Right cardiac atrium (tissue), 5 donors: ENCODE results near the gene NOTCH3. TPM values are rescaled to one million over a fixed set of nuclear protein-coding genes. Genes with fewer than 3 reads are reported as not detected.

Source experiments
- ATAC-seq, 2 donors: fragments of 200-7000 bp; cut with Tn5 transposase; one replicate each; pipeline versions ENCODE4 v1.8.0 to v1.9.1; 2020; ENCODE audit warnings: moderate library complexity in 2 of 2, mild to moderate bottlenecking in 1 of 2
- DNase-seq, 3 donors: peaks; one replicate each; pipeline ENCODE4 v3.0.0-alpha.2; 2020
- H3K27ac ChIP-seq: one replicate; pipeline ENCODE4 v1.5.1; 2013; ENCODE audit warnings: mild to moderate bottlenecking, low read length, control low read depth, moderate library complexity
- H3K27me3 ChIP-seq: one replicate; pipeline ENCODE4 v1.6.1; 2013; ENCODE audit not compliant: control insufficient read depth, insufficient read depth
- H3K4me1 ChIP-seq: one replicate; pipeline ENCODE4 v1.6.1; 2013; ENCODE audit warnings: low read length; ENCODE audit not compliant: control insufficient read depth, insufficient read depth
- H3K4me3 ChIP-seq: one replicate; pipeline ENCODE4 v1.5.1; 2013; ENCODE audit warnings: low read length, control low read depth
- H3K9me3 ChIP-seq: one replicate; pipeline ENCODE4 v1.6.1; 2013; ENCODE audit warnings: low read length; ENCODE audit not compliant: control insufficient read depth
- WGBS: extraction: QIAGEN DNeasy Blood & Tissue Kit; methylation state at CpG from one replicate; pipeline ENCODE4 v1.1.7; 2013; 5-methylcytosine and 5-hydroxymethylcytosine counted together
- intact Hi-C, 4 donors: fragments of 100-400 bp; cut with DNase I; formaldehyde crosslinking; loops; one replicate each; pipeline versions ENCODE4 v1.11.0 to v1.14.0; 2022 to 2023
- polyA plus RNA-seq: library from polyadenylated mRNA; stranded (reverse); fragments of 200-250 nt; gene quantifications from one replicate; pipeline ENCODE4 v1.2.3, GENCODE V29; 2013
- total RNA-seq, 4 donors: library from RNA; stranded (reverse); fragmentation: NEBNext Ultra II Directional; extraction: Animal tissue kit (Norgen Biotek cat#: 25700); gene quantifications; one replicate each; pipeline ENCODE4 v1.2.1, GENCODE V29; 2021
- donor health status: healthy with polysubstance abuse.
- donor health status: DM: no; HTN: yes; CAD: no.
- donor health status: DM: no; HTN: no; CAD: no.
- donor health status: DM: no; HTN: yes; CAD: no; lungs with severe emphysema.
- donor health status: DM: yes; HTN: yes; CAD: no.

NOTCH3 gene
- total and polyA plus RNA-seq, 5 donors: 10.9 to 22.1 (median 15.1) TPM

DNA sequence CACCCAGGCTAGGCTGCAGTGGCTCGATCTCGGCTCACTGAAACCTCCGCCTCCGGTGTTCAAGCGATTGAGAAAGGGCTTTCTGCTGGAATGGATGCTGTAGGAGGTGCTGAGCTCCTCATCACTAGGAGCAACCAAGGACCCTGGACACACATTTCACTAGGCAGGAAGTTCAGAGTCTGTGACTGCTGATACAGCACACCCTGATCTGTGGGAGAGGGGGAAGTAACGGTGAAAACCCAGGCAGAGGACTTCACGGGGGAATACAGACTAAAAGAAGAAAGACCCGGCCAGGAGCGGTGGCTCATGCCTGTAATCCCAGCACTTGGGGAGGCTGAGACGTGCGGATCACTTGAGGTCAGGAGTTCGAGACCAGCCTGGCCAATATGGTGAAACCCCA is 11.9 kb upstream of the NOTCH3 start:
- ATAC-seq (no peak), DNase-seq (no peak)
- no peaks in the 10 kb centered on the region for H3K4me1 ChIP-seq
- H3K27me3 ChIP-seq: no peaks in the 10 kb centered on the region
- no peaks in the 10 kb centered on the region for H3K9me3 ChIP-seq
- H3K4me3 ChIP-seq: no peak overlapping the region
- intact Hi-C loops: no loop called here
- 93% methylated on average over 12 of the region's 12 CpGs for WGBS
- no peak overlapping the region for H3K27ac ChIP-seq

DNA sequence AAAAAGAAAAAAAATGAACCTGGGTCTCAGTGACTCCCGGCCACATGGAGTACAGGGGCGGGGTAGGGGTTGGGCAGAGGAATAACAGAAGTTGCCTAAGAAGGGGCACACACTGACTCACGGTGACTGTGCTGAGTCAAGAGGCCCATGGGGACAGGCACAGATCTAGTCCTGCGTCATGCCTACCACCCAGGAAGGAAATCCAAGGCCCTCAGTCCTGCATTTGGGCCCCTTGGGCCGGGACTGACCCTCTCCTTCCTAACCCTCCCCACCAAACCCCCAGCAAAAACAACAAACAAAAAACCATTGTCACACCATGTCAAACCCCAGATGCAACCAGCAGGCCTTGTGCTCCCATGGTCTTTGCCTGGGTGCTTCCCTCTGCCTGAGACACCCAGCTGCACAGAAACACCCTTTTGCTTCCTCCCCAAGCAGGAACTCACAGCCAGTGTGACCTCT is 9.6 kb upstream of the NOTCH3 start:
- no peaks in the 10 kb centered on the region for H3K27me3 ChIP-seq
- no peak overlapping the region for H3K4me3 ChIP-seq
- H3K27ac ChIP-seq: peak overlapping the region; percentile 59
- H3K4me1 ChIP-seq: no peaks in the 10 kb centered on the region
- DNase-seq (peak; percentile 57 to 72 (median 64)), ATAC-seq (peak; percentile 64 to 86)
- intact Hi-C loops: no loop called here
- no peaks in the 10 kb centered on the region for H3K9me3 ChIP-seq
- 58% methylated on average over 5 of the region's 5 CpGs for WGBS

DNA sequence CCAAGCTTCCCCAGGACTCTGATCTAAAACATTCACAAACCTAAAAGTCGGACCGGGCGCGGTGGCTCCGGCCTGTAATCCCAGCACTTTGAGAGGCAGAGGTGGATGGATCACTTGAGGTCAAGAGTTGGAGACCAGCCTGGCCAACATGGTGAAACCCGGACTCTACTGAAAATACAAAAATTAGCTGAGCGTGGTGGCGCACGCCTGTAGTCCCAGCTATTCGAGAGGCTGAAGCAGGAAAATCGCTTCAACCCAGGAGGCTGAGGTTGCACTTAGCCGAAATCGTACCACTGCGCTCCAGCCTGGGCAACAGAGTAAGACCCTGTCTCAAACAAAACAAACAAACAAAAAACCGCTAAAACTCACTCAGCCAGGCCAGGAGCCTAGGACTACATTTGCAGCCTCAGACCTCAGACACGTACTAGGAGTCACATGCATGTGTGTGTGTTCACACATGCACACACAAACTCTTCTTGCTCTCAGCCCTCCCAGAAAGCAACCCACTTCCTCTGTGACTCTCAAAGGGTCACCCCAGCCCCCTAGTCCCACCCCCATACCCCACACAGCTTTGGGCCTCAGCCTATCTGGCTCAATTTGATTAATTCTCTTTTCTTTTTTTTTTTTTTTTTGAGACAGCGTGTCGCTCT is 704 bp upstream of the NOTCH3 start:
- ATAC-seq: no peak
- H3K27me3 ChIP-seq: no peaks in the 10 kb centered on the region

DNA sequence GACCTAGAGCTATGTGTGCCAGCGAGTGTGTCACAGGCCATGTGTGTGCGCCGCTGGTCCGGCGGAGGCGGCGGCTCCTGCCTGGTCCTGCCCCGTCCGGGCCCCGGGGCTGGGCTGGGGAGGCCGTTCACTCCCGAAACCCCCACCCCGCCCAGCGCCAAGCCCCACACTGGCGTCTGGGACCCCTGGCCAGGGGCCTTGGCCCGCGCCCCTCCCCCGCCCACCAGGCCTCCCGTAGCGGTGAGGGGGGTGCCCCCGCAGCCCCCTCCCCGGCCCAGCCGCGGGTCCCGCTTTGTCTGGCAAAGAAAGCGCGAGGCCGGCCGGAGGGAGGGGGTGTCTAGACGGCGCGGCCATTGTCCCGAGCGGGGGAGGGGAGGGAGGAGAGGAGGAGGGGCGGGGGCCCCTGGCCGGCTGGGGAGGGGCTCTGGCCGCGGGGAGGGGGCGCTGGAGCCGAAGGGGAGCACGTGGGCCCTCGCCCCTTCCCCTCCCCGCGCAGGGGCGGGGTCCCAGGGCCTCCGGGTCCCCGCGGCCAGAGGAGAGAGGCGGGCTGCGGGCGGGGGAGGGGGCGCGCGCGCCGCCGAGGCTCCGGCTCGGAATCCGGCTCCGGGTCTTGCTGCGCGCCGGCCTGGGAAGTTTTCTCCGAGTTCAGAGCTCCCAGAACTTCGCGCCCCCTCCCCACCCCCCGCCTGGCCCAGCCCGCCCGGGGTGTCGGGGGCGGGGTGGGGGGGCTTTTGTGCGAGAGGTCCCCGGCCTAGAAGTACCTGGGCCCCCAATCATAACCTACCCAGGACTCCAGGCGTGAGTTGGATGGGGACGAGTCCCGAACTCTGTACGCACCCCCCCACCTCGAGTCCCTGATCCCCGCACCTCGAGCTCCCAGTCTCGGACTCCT is 888 bp downstream of the NOTCH3 start:
- Histone ChIP-seq H3K4me1 (no peaks in the 10 kb centered on the region), H3K4me3 (peak overlapping the region; percentile 78), H3K27me3 (no peaks in the 10 kb centered on the region), H3K27ac (peak overlapping the region; percentile 70), H3K9me3 (no peaks in the 10 kb centered on the region)
- peak in 2 of 3 donors; percentile 67 to 78 for DNase-seq
- intact Hi-C loops: no loop called here
- peak; percentile 6 to 12 for ATAC-seq
- WGBS: 5% methylated on average over 77 of the region's 82 CpGs

More for the DNA sequence above, 704 bp upstream of the NOTCH3 start:
- H3K27ac ChIP-seq: no peak overlapping the region
- no peaks in the 10 kb centered on the region for H3K9me3 ChIP-seq
- 92% methylated on average over 18 of the region's 18 CpGs for WGBS
- H3K4me3 ChIP-seq: no peak overlapping the region
- intact Hi-C loops: no loop called here
- no peaks in the 10 kb centered on the region for H3K4me1 ChIP-seq
- DNase-seq: no peak

DNA sequence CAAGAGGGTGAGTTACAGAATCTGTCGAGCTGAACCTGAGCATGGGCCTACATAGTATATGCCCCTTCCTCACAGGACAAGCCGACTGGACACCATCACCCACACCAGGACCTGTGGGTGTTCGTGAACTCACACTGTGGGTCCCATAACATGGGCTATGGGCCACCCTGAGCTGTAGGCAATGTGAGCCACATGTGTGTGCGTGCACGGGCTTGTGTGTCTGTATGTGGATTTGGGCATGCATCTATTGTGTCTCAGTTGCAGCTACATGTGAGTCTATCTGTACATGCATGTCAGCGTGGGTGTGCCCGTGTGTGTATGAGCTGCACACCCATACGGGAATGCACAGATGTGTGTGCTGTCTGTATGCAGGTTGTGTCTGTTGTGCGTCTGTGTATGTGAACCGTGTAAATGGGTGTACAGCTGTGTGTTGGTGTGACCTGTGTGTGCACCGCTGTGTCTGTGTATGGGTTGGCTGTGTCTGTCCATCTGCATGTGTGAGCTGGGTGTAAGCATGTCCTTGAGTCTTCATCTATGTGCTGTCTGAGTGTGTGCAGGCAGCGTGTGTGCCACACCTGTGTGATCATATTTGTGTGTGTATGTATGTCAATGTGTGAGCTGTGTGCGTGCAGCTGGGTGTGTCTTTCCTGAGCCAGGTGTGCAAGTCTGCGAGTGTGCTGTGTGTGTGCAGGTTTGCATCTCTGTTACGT is 1.7 kb downstream of the NOTCH3 start:
- Histone ChIP-seq H3K9me3 (no peaks in the 10 kb centered on the region), H3K4me3 (peak overlapping the region; percentile 78), H3K4me1 (no peaks in the 10 kb centered on the region), H3K27ac (no peak overlapping the region), H3K27me3 (no peaks in the 10 kb centered on the region)
- WGBS: 70% methylated on average over 15 of the region's 15 CpGs
- DNase-seq: no peak
- intact Hi-C loops: no loop called here
- no peak for ATAC-seq

DNA sequence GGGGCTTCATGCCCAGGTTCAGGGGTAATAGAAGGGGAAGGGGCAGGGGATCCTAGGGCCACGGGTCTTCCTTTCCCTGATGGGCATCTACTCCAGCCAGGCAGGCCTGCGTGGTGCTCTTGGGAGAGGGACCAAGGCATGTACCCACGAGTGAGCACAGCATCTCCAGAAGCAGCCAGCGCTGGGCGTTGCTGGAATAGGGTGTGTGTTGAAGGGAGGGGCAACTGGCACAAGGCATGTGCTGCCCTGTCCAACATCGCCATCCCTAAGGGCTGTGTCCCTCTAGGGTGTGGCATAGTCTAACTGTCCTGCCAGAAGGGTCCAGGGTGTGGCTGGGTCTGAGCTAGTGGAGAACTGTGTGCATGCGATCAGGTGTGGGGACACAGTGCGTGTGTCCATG is 2.9 kb downstream of the NOTCH3 start:
- intact Hi-C loops: no loop called here
- peak in 2 of 3 donors; percentile 59 to 70 for DNase-seq
- no peaks in the 10 kb centered on the region for H3K27me3 ChIP-seq
- ATAC-seq: no peak
- no peak overlapping the region for H3K4me3 ChIP-seq
- no peak overlapping the region for H3K27ac ChIP-seq
- H3K4me1 ChIP-seq: no peaks in the 10 kb centered on the region
- WGBS: 34% methylated on average over 8 of the region's 8 CpGs
- H3K9me3 ChIP-seq: no peaks in the 10 kb centered on the region

DNA sequence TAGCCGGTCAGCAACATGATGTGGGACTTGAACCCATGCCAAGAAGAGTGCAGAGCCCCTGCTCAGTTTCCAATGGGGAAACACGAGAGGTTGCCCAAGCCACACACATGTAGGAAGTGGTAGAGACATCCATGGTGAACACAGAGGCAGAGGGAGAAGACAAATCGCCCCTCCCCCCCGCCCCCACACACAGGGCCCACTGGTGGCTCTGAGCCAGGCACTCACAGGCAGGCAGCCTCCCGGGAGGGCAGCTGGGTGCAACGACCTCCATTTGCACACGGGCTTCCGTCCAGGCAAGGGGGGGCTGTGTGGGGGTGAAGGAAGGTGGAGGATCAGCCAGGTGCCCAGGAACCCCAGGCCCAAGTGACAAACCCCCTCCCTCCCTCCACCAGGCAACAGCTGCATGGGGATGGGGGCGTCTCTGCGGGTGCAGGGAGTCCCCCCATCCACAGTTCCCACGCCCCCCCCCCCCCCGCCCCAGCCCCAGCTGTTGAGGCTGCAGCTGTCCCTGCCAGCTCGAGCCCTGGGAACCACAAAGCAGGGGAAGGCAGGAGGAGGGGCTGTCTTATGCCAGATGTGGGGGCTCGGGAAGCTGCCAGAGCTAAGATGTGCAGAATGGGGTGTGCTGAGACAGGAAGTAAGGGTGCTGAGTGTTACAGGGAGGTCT is 3.4 kb downstream of the NOTCH3 start:
- no peaks in the 10 kb centered on the region for H3K27me3 ChIP-seq
- H3K27ac ChIP-seq: no peak overlapping the region
- H3K4me1 ChIP-seq: no peaks in the 10 kb centered on the region
- H3K9me3 ChIP-seq: no peaks in the 10 kb centered on the region
- intact Hi-C loops: no loop called here
- WGBS: 20% methylated on average over 14 of the region's 14 CpGs
- ATAC-seq: no peak
- H3K4me3 ChIP-seq: no peak overlapping the region
- peak in 2 of 3 donors; percentile 63 to 69 for DNase-seq

DNA sequence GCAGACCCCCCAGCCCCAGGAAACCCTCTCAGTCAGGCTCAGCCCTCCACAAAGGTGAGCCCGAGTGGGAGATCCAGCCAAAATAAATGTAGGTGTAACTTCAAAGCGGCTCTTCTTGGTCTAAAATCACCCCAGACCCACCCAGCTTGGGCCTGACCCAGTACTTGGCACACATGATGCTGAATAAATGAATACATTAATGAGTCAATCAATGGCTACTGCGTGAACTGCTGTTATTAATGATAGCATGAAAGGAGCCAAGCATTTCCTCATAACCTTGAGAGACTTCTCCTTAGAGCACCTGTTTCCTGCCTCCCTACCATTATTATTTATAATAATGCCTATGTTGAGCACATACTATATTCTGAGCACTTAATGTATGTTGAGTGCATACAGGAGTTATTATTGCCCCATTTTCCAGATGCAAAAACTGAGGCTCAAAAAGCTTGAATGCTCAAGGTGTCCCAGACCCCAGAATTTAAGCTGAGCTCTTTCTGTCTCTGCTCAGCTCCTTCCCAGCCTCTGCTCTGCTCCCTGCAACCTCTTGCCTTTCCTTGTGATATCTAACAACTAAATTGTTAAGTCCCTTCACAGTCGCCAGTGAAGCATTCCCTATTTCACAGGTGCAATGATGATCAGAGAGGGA is 4.3 kb downstream of the NOTCH3 start:
- DNase-seq (no peak), ATAC-seq (no peak)
- 59% methylated on average over 4 of the region's 4 CpGs for WGBS
- no peaks in the 10 kb centered on the region for H3K4me1 ChIP-seq
- H3K27ac ChIP-seq: no peak overlapping the region
- intact Hi-C loops: no loop called here
- H3K27me3 ChIP-seq: no peaks in the 10 kb centered on the region
- H3K4me3 ChIP-seq: peak overlapping the region; percentile 53
- H3K9me3 ChIP-seq: no peaks in the 10 kb centered on the region

DNA sequence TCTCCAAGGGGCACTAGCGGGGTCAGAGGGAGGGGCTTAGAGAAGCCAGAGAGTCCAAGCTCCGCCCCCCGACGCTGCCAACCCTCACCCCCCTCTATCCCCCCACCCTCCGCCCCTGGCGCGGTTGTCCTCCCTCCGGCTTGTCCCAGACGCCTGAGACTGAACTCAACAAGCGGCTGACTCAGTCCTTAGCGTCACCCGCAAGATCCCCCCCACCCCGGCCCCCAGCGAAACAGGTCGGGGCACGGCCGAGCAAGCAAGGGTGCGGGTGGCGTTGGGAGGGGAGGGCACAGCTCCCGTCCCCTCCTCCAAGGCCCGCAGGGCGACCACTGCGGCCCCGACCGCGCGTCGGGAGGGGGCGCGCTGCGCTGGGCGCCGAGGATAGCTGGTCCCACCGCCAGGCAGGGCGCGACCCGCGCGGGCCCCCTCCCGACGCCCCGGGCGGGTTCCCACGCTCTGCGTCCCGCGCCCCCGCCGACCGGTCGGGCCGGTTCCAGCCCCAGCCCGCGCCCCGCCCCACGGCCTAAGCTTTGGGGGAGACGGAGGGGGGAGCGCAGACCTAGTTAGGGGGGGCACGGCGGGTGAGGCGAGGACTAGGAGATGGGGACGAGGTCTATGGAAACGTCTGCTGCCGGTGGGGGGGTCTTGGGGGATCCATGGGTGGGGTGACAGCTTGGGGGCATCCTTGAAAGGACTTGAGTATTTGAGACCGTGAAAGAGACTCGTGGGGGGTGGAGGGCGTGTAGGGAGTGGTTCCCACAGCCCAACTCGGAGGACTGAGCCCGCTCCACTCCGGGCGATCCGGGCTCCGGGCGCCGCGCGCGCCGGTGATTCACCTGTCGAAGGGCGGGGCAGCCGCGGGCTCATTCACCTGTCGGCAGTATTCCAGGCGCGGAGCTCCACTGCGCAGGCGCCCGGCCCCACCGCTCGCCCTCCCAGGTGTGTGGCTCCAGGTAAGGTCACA is 5.1 kb downstream of the NOTCH3 start:
- Histone ChIP-seq H3K27ac (no peak overlapping the region), H3K4me1 (no peaks in the 10 kb centered on the region), H3K9me3 (no peaks in the 10 kb centered on the region), H3K4me3 (peak overlapping the region; percentile 53), H3K27me3 (no peaks in the 10 kb centered on the region)
- ATAC-seq: peak; percentile 46 to 68
- intact Hi-C loops: no loop called here
- 5% methylated on average over 91 of the region's 91 CpGs for WGBS
- DNase-seq: peak; percentile 71 to 88 (median 75)
